ENCODE measurements around the gene BCL3. TPM values are rescaled to one million over a fixed set of nuclear protein-coding genes. Genes with fewer than 3 reads are reported as not detected.
"Not testable (repeated sequence)": the region's sequence is repeated elsewhere in the genome, so short reads cannot be mapped to it uniquely, and the experiment has no call there.

BCL3 gene
- total RNA-seq, 1 donor, result 13.4 TPM

GRCh38 chr19:44777715-44778347, 29.3 kb downstream of the BCL3 start, which contains the start of gene CBLC:
TSS of gene CBLC (plus strand) at chr19:44777890. CDS start at chr19:44777932, 42 bp downstream.
- no peak within 1 kb of the TSS for H3K4me3 ChIP-seq (ENCODE audit: low read depth, low read length)
- TF ChIP-seq CTCF (IDR thresholded peaks at IDR 0.05; ENCODE audit: insufficient read depth, low read length), result no peak
- no peak for DNase-seq (ENCODE audit: low read depth)

DNA sequence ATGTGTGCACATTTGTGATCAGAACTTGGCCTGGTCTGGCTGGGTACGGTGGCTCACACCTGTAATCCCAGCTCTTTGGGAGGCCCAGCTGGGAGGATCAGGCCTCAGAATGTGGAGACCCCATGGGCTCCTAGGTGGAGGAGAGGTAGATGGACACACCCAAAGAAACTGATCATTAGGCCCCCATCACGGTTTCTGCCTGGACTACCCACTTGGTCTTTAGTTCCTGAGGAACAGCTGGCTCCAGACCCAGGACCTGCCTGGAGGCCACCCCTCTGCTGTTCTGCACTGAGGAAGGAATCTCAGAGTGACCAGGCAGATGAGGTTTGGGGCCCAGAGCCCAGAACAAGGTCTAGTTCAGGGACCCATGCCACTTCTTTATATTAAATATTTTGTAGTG, 30.6 kb downstream of the BCL3 start:
- no peak for DNase-seq (ENCODE audit: low read depth)
- no peak for TF ChIP-seq CTCF (IDR thresholded peaks at IDR 0.05; ENCODE audit: insufficient read depth, low read length)
- no peak overlapping the region for H3K4me3 ChIP-seq (ENCODE audit: low read depth, low read length)

- DNase-seq (ENCODE audit: low read depth); H3K4me3 ChIP-seq (ENCODE audit: low read depth, low read length): not testable (repeated sequence)
These were observed 33.2 kb downstream of the BCL3 start for GRCh38 chr19:44781694-44782093.

DNA sequence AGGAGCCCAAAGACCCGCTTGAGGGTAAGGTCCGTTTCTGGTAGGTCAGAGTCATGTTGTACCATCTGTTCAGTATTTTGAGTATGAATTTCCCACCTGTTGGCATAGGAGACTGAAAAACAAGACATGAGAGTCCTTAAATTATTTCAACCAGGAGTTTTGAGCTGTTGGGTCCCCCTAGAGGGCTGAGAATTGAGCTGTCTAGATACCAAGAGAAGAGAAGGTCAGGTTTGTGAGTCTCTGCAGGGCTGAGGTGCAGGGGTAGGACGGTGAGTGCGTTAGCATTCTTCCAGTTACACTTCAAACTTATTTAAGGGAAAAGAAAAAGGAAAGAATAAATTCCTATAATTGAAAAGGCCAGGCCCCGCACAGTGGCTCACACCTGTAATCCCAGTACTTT, 34.2 kb downstream of the BCL3 start:
- no peak overlapping the region for H3K4me3 ChIP-seq (ENCODE audit: low read depth, low read length)
- no peak for DNase-seq (ENCODE audit: low read depth)
- TF ChIP-seq CTCF (IDR thresholded peaks at IDR 0.05; ENCODE audit: insufficient read depth, low read length), result no peak

- no peak for DNase-seq (ENCODE audit: low read depth)
- no peak for TF ChIP-seq CTCF (IDR thresholded peaks at IDR 0.05; ENCODE audit: insufficient read depth, low read length)
These were observed 35.0 kb downstream of the BCL3 start for GRCh38 chr19:44783545-44783944.

DNA sequence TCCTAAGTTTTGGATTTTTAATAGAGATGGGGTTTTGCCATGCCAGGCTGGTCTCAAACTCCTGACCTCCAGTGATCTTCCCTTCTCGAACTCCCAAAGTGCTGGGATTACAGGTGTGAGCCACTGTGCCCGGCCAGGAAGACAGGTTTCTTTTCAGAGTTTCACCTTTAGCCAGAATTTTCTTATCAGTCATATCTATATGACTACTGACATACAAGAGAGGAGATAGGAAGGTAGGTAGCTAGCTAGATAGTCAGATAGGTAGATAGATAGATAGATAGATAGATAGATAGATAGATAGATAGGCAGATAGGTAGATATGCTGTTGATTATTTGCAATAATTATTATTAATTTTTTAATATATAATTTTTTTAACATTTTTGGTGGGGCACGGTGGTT, 36.8 kb downstream of the BCL3 start:
- DNase-seq (ENCODE audit: low read depth), result no peak
- TF ChIP-seq CTCF (IDR thresholded peaks at IDR 0.05; ENCODE audit: insufficient read depth, low read length), result no peak
- no peak overlapping the region for H3K4me3 ChIP-seq (ENCODE audit: low read depth, low read length)

More at GRCh38 chr19:44783545-44783944, 35.0 kb downstream of the BCL3 start:
- H3K4me3 ChIP-seq (ENCODE audit: low read depth, low read length), result no peak overlapping the region

- no peak for DNase-seq (ENCODE audit: low read depth)
- no peak for TF ChIP-seq CTCF (IDR thresholded peaks at IDR 0.05; ENCODE audit: insufficient read depth, low read length)
- no peak overlapping the region for H3K4me3 ChIP-seq (ENCODE audit: low read depth, low read length)
These were observed 37.5 kb downstream of the BCL3 start for GRCh38 chr19:44785993-44786392.
